H1 (cell line): ENCODE data around the gene GMEB2. TPM values are rescaled to one million over a fixed set of nuclear protein-coding genes. Genes with fewer than 3 reads are reported as not detected.

Experiments used
- BRCA1 ChIP-seq: IDR thresholded peaks from 2 replicates; pipeline ENCODE4 v1.6.1; 2012; ENCODE audit warnings: low read depth, low read length, improper control_type of control experiment
- CBX5 ChIP-seq: fragments of 300-800, 300-1000 bp; sonication (generic); IDR thresholded peaks from 2 replicates; pipeline ENCODE4 v1.7.1; 2016; ENCODE audit warnings: antibody characterized with exemption, low read length, low read depth
- GTF2F1 ChIP-seq: IDR thresholded peaks from 2 replicates; pipeline ENCODE4 v1.6.1; 2012; ENCODE audit warnings: low read depth, low read length, improper control_type of control experiment, borderline replicate concordance
- NANOG ChIP-seq: IDR thresholded peaks from 2 replicates; pipeline ENCODE4 v1.6.1; 2011; ENCODE audit warnings: low read length, low read depth, mild to moderate bottlenecking, inconsistent platforms; ENCODE audit not compliant: insufficient read depth, poor library complexity, severe bottlenecking
- SIRT6 ChIP-seq: IDR thresholded peaks from one replicate; pipeline ENCODE4 v1.7.1; 2012; ENCODE audit warnings: low read length, inconsistent platforms
- ZNF274 ChIP-seq: IDR thresholded peaks from 2 replicates; pipeline ENCODE4 v1.7.0; 2012; ENCODE audit warnings: low read length, borderline replicate concordance; ENCODE audit errors: extremely low read depth
- polyA plus RNA-seq, 7 experiments: library from polyadenylated mRNA; depleted of rRNA in 3 of 7; stranded (reverse) in 5 of 7; unstranded in 2 of 7; fragments of >200 nt in 5 of 7; fragments of 200-250 nt in 2 of 7; gene quantifications; 1 replicate in 5 of 7; 2 replicates in 1 of 7; 4 replicates in 1 of 7; pipeline versions ENCODE4 v1.2.1 to v1.2.3, GENCODE V29; 2011 to 2013; ENCODE audit warnings: missing spikeins in 2 of 7, mixed read lengths in 2 of 7
- total RNA-seq: library from RNA; stranded (reverse); fragmentation: NEBNext Ultra II Directional; extraction: Animal tissue kit (Norgen Biotek cat#: 25700); gene quantifications from 2 replicates; pipeline ENCODE4 v1.2.1, GENCODE V29; 2021
- TF ChIP-seq, protein P1 (sequence below): IDR thresholded peaks from 2 replicates; pipeline ENCODE4 v1.6.1; 2012; ENCODE audit warnings: inconsistent platforms
- TF ChIP-seq, protein P2 (sequence below): IDR thresholded peaks from 2 replicates; pipeline ENCODE4 v1.6.1; 2012; ENCODE audit warnings: low read length, inconsistent platforms

GMEB2 gene
- total and polyA plus RNA-seq, 2 of the 8 experiments (the other 6 are each of a cell fraction or from before 2014, with no cell fraction given) = 12.9 to 14.2 TPM

DNA sequence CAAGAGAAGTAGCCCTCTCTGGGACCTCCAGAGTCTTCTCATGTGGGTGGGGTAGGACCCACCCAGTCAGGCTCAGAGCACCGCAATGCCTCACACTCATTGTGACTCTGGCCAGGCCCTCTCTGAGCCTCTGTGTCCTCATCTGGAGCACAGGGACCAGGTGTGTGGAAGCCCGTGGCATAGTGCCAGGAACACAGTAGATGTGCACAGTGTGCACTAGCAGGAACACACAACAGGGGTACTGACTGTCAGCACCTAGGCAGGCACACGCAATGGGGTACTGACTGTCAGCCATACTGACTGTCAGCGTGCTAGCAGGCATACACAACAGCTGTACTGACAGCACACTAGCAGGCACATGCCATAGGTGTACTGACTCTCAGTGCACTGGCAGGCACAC is 28.3 kb upstream of the GMEB2 start (continued):
- no peak for TF ChIP-seq ZNF274
- TF ChIP-seq CBX5 = no peak
- TF ChIP-seq, protein P1, sequence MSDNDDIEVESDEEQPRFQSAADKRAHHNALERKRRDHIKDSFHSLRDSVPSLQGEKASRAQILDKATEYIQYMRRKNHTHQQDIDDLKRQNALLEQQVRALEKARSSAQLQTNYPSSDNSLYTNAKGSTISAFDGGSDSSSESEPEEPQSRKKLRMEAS = no peak
- no peak for TF ChIP-seq GTF2F1
- TF ChIP-seq, protein P2, sequence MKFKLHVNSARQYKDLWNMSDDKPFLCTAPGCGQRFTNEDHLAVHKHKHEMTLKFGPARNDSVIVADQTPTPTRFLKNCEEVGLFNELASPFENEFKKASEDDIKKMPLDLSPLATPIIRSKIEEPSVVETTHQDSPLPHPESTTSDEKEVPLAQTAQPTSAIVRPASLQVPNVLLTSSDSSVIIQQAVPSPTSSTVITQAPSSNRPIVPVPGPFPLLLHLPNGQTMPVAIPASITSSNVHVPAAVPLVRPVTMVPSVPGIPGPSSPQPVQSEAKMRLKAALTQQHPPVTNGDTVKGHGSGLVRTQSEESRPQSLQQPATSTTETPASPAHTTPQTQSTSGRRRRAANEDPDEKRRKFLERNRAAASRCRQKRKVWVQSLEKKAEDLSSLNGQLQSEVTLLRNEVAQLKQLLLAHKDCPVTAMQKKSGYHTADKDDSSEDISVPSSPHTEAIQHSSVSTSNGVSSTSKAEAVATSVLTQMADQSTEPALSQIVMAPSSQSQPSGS = no peak
- no peak for TF ChIP-seq SIRT6
- TF ChIP-seq BRCA1 = no peak
- no peak for TF ChIP-seq NANOG
